ENCODE measurements around the gene KITLG.
"Not testable (repeated sequence)": the region's sequence is repeated elsewhere in the genome, so short reads cannot be mapped to it uniquely, and the experiment has no call there.

The KITLG gene, protein sequence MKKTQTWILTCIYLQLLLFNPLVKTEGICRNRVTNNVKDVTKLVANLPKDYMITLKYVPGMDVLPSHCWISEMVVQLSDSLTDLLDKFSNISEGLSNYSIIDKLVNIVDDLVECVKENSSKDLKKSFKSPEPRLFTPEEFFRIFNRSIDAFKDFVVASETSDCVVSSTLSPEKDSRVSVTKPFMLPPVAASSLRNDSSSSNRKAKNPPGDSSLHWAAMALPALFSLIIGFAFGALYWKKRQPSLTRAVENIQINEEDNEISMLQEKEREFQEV

DNA sequence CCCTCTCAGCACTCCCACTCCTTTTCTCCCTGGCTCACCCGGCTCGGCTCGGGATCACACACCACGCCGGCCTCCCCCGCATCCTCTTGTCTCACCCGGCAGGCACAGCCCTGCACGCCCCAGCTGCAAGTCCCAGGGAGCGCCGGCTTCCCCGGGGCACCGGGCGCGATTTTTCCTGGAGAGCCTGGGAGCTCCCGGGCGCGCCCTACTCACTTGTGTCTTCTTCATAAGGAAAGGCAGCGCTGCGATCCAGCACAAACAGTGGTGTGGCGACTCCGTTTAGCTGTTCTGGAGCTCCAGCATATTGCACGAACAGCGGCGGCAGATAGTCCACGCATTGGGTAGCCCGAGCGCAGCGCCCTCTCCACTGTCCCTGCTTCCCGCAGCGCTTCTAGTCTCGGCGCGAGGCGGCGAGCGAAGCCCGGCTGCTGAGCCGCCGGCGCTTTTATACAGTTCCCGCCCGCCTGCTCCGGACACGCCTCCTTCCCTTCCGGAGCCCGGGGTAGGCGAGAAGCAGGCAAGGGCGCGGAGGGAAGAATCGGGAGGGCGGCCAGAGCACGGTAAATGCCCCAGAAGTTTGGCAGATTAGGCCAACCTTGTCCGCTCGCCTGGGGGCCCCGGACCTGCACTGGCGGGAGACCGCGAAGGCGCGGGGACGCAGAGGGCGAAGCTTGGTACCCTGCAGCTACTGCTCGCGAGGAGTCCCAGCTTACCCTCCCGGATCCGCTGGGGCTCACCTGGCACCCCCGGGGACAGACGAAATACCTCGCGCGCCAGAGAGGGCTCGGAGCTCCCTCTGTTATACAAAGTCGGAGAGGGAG lies at the start of gene KITLG:
TSS of gene KITLG (minus strand) at position 421 of the 821 bp plus-strand sequence. CDS start at position 228, 193 bp downstream.
- ATAC-seq (peak; percentile 77), DNase-seq (peak; percentile 32)

DNA sequence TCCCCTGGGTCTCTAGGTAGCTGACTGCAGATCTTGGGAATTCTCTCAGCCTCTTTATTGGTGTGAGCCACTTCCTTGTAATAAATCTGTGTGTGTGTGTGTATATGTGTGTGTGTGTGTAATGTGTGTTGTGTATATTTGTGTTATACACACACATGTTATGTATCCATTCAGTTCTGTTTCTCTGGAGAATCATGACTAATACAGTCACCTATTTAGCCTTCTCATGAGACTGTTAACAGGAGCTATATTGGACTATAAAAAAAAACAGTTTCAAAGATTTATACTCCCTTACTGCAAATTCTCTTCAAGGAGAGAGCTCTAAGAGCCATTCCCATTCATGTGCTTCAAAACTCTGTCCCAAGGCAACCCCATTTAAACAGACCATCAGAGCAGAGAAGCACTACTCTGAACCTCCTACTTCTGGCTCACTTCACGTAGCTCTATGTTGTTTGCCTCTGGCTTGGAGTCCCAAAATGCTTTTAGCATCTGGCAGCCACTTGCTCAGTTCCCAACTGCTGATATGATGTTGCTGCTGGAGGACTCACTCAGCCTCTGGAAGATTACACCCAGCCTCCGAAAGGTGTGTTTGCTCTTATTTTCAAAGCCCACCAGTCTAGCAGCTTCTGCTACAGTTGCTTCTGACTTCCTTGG lies 48.7 kb upstream of the KITLG start:
- no peak for ATAC-seq
- no peak for DNase-seq

DNA sequence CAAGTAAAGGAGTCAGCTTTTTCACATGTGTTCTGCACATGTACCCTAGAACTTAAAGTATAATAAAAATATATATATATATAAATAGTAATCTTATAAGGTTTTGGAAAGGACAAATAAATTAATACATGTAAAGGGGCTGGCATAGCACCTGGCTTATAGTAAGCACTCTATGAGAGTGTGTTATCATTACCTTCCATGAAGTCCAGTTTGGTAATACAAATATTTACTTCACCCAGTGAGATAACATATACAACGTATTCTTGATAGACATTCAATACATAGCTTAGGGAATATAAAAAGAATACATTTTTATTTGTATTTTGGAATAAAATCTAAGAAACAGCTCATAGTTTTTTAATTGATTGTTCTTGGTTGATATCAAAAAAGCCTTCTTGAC lies 47.8 kb upstream of the KITLG start:
- DNase-seq: not testable (repeated sequence)

DNA sequence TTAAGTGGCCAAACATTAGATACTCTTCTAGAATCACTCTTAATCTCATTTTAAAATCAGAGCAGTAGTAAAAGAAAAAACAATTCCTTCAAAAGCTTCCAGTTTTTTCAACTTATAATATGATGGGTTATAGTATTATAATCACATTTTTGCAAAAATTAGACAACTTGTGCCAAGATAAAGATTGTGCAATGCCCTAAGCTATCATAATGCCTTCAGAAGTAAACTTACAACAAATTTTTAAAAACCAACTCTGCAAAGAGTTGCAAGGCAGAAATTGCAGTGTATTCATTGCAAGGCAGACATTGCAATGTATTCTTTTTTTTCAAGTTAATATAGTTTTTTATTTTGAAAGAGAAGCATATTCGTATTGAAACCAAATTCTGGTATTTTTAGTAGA lies 47.2 kb upstream of the KITLG start:
- no peak for DNase-seq
- no peak for ATAC-seq

More for the DNA sequence above, 47.8 kb upstream of the KITLG start:
- ATAC-seq: not testable (repeated sequence)

DNA sequence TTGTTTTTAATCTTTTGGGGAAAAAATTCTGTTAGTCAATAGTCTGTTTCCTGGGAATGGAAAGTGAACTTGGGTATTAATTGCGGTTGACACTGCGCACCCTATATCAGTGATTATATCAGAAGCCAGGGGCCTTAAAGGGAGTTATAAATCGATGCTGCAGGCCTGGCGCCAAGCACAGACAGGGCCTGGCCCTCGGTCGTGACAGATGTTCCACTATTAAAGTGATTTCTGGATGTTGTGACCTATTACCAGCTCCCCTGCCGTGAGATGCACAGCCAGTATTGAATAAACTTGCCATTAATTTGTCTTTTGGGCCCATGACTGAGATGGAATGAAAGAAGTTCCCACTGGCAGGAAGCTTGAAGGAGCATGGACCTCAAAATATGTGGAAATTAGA lies 45.1 kb upstream of the KITLG start:
- no peak for ATAC-seq
- DNase-seq: no peak

DNA sequence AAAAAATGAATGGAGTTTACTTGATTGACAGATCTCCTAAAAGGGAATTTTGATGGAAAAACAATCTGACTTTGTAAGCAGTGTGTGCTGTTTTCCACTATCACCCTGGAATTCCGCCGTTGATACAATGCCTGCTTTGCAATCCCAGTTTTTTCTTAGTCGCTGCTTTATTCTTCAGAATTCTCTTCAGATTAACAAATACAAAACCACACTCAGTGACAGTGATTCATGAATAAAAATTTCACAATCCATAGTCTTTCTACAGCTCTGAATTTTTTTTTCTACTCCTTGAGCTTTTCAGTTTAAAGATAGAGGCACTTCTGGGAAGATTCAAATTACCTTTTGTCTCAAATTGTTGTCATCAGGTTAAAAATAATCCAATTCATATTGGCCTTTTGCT lies 44.6 kb upstream of the KITLG start:
- ATAC-seq (no peak), DNase-seq (no peak)

DNA sequence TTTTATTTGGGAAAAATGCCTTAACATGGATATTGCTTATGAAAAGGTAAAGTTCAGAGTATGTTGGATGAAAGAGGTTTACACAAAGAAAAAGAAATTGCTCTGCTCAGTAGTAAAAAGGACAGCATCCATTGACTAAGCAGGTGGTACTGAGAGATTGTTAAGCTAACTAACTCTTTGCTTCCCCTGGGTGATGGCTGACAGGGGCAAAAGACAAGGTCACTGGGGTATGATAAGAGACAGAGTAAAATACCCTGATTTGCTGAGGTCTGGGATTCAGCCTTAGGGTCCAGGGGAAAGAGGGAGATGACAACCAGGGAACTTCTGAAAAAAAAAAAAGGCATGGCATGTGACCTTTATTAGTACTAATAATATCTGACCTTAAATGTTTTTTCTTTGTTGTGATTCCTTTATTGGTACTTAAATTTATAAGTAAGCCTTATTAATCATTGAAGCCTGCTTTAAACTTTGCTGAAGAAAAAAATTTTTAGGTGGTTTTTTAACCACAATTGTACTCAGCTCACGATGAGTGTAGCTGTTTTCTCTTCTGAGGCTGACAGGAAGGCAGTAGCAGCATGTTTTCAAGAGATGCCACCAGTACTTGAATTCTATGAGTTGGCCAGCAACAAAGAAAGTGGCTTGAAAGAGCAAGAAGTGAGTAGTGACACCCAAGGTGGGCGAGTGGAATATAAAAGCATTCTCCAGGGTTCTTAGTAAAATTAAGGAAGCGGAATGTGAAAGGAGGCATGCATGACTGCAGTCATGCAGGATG lies 43.7 kb upstream of the KITLG start:
- DNase-seq (no peak), ATAC-seq (no peak)

DNA sequence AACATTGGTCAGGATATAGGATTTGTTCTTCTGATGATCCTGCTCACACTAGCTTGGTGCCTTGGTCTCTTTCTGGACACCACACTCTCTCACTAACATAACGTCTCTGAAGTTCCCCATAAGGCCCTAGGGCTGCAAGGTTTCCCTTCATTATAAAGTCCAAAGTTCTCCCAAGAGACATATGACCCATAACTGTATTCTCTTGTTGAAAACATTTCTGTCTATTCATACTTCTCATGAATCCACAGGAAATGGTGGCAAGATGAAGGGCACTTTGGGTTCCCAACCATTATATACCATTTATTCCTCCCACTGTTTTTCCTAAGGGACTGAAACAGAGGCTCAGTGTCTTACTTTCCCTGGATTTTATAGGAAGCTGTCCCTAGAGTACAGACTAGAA lies 37.1 kb upstream of the KITLG start:
- ATAC-seq: no peak

DNA sequence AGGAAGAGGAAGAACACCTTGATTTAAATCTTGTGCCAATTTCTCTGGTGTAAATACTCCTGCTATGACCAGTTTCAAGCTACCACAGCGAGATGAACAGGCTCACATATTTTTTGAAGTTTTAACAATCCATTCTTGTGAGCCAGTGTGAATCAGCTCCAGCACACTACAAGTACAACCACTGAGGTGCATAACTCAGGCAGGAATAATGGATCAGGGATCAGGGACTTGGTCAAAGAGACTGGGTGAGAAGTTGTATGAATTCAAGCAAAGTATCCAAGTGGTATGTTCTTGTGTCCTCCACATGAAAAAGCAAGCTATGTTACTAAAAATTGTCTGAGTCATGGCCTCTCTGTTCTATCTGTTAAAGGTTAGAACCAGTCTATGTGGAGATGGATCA lies 35.2 kb upstream of the KITLG start:
- ATAC-seq (no peak), DNase-seq (no peak)

More for the DNA sequence above, 37.1 kb upstream of the KITLG start:
- DNase-seq: no peak

DNA sequence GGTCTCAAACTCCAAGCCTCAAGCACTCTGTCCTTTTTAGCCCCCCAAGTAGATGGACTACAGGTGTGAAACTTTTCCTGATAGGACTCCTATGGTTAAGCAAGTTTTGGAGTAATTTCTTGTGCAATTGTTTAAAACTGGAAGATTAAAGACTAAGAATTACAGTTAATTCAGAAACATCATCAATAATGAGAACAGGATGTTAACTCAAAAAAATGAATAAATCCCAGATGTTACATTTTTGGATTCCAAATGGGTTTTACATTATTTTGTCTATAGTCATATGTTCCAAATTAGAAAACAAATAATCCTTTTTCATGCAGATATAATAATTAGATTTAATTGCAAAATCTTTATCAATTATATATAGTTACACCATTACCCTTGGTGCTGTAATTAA lies 24.4 kb upstream of the KITLG start:
- no peak for DNase-seq
- no peak for ATAC-seq

DNA sequence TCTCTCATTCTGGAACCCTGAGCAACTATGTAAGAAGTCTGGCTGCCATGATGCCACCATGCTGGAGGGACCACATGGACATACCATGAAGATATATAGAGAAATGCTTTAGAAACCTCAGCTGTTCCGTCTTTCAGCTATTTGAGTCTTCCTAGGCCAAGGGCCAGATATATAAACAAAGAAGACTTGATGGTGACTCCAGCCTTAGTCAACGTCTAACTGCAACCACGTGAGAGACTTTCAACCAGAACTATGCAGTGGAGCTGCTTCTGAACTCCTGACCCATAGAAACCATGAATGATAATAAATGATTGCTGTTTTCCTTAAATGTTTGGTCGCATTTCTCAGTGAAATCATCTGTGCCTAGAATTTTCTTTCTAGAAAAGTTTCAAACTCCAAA lies 20.0 kb upstream of the KITLG start:
- no peak for DNase-seq
- ATAC-seq: no peak

DNA sequence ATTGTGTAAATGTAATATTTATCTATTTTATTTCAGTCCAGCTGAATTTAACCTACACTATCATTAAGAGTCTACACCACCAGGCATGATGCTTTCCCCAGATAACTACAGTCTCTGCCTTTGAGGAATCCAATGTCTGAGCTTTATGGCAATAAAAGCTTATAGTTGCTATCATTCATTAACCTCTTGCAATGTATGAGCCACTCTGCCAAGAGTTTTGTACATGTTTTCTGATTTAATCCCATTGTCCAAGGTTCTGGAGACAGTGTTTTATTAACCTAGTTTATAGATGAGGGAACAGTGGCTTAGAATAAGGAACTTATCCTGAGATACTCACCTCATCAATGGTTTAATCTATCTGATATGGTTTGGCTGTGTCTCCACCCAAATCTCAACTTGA lies 17.1 kb upstream of the KITLG start:
- DNase-seq: no peak
- ATAC-seq: no peak

DNA sequence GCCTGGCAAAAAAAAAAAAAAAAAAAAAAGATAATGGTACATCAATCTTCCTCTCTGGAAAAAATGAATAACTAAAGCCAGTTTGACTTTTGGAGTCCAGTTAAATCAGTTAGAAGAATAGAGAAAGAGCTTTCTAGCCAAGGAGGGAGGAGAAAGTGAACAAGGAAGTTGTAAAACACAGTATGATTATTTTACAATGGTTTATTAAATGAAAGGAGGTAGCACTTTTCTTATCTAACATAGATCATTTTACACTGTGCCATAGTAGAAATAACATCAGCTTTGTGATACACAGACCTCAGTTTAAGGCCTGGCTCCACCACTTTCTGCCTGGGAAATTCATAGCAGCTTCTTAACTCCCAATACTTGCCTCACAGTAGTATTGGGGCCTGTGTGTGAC lies 15.4 kb upstream of the KITLG start:
- DNase-seq: no peak
- no peak for ATAC-seq

DNA sequence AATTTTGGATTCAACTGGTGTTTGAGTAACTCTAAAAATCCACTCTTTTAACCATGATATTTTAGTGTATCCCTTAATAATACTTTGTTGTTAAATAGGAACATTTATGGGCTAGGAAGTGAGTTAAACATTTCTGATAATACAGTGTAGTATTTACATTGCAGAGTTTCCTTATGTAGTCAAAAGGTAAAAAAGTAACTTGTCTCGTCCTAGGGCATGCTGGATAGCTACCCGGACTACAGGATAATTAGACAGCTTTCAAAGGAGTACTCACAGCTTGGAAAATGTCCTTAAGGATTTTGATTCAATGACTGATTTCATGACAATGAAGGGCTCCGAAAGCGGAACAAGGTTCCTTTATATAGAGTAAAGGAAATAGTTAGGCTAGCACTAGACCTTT lies 14.5 kb upstream of the KITLG start:
- DNase-seq: no peak
- no peak for ATAC-seq

DNA sequence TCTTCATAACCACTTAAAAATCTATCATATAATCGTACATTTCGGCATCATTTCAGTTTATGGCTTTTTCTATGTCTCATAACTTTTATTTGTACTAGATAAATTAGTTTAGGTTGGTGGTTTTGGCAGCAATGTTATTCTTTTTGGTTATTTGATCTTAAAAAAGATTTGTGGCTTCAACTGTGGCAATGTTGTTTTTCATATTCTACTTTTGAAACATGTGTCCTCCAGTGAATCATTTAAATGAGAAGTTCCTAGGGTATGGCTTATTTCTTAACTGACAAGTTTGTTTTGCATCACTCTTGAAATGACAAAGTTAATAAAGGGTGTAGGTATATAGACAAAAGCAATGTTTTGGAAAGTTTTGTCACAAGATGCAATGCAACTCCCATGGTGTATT lies 11.1 kb upstream of the KITLG start:
- DNase-seq: no peak
- ATAC-seq: no peak

DNA sequence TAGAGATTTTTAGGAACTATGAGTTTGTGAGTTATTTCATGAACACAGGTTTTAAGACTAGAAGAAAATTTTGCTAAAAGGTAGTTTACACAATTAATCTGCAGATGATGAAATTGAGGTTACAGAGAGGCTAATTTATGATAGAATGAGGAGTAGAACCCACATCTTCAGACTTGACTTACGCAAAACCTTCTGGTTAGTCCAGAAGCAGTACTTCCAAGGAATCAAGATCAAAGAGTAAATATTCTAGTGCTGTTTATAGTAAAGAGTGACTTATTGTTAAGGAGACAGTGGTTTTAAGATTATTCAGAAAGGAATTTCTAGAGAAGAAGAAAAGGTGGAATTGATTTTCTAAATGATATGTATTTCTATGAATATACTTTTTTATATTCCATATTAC lies 10.6 kb upstream of the KITLG start:
- ATAC-seq (no peak), DNase-seq (no peak)

DNA sequence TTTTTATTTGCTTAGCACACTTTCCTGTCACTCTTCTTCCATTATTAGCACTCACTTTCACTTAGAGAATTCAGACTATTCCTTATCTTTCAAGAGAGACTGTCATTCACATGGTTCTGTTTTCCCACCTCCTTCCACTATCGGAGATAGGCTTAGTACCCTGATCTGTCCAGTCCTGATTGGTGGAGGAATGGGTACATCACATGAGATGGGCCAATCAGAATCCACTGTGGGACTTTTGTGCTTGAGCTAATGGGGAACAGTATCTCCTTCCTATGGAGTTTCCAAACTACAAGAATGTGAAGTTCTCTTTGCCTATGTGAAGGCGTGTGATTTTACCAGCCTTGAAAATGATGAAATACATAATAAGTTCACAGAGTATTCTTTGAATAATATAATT lies 4.8 kb upstream of the KITLG start:
- ATAC-seq (no peak), DNase-seq (no peak)

DNA sequence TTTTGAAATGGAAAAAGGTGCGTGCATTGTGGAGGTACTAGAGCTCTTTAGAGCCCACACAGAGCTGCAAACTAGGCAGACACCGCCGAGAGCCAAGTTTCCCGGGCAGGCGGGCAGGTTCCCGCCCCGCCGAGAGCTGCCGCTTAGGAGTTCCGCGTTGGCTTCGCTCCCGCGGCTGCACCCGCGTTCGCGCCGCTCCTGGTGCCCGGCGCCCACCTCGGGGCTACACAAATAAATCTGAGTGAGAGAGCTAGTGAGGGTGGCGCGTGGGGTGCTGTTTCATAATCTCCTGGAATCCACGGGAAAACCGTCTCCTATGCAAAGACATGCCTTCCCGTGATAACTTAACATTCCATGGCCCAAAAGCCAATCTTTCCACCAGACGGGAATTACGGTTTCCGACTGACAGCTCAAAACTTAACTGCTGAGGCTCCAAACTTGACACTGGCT lies 645 bp downstream of the KITLG start:
- ATAC-seq (no peak), DNase-seq (no peak)

DNA sequence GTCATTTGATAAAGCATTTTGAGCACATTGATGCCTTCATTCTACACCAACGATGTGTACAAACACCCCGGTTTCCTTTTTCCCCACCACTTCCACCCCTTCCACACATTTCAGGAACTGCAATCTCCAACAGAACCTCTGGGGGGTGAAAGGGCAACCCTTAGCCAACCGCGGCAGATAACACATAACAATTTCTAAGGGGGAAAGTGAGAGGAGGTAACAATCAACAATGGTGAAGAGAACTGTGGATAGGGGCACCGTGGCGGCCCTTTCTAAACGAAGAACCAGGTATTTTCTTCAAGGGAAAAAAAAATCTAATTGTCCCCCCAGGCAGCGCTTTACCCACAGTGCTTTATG lies 1.1 kb downstream of the KITLG start:
- no peak for ATAC-seq
- DNase-seq: no peak

DNA sequence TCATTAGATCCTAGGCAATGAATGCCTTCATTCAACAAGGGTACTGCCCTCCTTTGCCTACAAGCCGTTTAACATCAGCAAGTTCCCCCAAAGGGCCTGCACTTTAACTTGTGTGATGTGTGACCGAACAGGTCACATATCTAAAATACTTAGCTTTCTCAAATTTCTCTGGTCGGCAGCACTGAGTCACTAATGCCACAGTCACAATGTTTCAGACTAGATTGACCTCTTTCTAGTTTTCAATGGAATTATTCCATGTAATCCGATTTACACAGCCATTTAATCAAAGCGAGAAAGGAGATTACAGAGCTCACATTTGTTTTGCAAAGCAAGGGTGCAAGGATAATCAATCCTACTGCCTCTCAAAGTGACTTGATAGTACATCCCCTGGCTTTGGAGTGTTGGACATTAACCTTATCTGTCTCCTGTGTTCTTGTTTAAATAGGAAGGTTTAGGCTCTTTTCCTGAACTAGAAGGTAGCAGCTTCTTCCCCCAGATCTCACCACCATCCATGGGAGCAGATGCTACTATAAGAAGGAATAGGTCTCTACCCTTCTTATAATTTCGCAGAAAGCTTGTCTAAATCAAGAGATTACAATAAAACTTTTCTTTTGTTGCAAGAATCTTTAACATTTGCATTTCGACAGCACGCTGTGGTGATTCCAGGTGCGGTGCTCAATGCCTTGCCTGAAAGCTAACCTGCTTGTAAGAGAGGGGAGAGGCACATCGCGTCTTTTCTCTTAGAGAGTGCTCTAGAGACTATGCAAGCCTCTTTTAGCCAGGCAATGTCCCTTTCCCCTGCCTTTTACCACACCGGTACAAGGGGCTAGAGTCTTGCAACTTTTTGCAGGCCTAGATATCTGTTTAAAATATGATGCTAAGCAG lies 1.8 kb downstream of the KITLG start:
- no peak for ATAC-seq
- no peak for DNase-seq

DNA sequence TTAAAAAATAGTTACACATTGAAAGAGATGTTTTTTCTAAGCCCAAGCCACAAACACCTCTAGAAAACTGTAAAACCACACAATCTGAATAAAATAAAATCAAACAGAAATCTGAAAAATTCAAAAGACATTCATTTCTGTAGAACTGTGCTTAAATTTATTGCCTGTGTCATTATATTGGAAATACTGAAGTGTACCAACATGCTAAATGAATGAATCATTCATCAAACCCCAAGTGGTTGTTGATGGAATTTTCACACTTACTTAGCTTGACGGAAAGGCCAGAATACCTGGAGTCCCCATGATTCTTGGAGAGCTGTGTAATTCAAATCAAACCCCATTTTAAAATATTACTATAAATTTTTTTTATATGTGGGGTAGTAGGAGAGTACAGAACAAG lies 2.7 kb downstream of the KITLG start:
- no peak for DNase-seq
- ATAC-seq: no peak

DNA sequence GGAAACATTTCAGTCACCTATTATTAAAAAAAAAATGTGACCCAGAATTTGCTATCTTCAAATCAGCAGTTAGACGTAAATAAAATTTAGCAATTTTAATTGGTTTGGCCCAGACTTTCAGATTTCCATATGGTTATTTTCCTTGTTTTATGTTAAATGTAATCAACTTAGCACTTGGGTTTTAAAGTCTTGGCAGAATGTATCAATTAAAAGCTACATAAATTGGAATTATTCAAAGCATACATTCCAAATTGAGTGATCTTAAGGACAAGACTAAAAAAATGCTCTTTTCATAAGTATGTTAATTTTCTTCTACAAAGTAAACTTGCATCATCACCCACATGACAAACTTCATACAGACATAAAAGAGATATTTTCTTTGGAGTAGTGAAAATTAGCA lies 3.4 kb downstream of the KITLG start:
- ATAC-seq (no peak), DNase-seq (no peak)
